Measurements from ENCODE around the gene RXRA. TPM values are rescaled to one million over a fixed set of nuclear protein-coding genes. Genes with fewer than 3 reads are reported as not detected.

Gene RXRA
- total and polyA plus RNA-seq, 2 of the 4 experiments (the other 2 are of a cell fraction): 7.5 to 17.9 TPM

DNA sequence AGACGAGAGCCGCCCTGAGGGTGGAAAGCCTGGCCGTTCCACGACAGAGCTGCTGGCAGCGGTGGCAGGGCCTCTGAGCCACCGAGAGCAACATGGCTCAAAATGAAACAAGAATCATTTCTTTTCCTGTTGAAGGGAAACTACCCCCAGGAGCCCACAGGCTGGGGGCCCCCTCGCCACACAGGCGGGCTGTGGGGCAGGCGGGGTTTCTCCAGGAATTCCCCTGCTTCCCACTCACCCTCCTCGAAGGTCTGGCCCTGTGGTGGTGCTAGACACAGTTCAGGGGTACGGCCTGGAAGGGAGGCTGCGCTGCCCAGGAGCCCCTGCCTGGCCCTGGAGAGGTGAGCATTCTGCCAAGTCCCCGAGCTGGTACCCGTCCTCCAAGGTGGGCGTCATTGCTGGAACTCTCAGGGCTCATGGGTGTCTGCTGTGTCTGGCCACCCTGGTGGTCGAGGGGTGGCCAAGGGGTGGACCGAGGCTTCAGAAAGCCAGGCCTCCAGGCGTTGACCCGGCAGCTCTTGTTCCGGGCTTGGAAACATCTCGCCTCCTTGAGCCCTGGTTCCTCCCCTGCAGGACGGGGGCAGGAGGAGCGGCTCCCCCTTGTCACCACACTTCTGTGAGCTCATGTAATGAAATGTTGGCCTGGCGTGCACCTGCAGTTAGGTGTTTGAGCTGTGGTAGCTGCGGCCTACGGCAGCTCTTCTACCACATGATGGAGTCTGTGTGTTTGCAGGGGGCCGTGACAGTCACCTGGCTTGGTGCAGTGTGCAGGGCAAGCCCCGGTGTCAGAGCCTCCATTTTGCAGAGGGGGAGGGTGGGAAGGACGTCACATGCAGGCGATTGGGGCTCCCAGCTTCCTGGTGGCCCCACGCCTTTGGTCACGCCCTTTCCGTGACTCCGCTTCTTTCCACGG is 65.3 kb downstream of the RXRA start:
- H3K27ac ChIP-seq (ENCODE audit: insufficient read depth, low read length): no peak overlapping the region
- H2AK5ac ChIP-seq (ENCODE audit: low read depth, low read length): no peak overlapping the region
- no peaks in the 10 kb centered on the region for H3K27me3 ChIP-seq (ENCODE audit: control insufficient read depth, insufficient read depth, low read length)
- TF ChIP-seq BHLHE40 (IDR thresholded peaks at IDR 0.05; ENCODE audit: low read depth, low read length) (no peak), RAD21 (IDR thresholded peaks at IDR 0.05; ENCODE audit: low read length) (no peak), POLR2A (IDR thresholded peaks at IDR 0.05; ENCODE audit: low read depth, low read length) (no peak), SMC3 (IDR thresholded peaks at IDR 0.05; ENCODE audit: low read depth, low read length) (no peak), MAFK (IDR thresholded peaks at IDR 0.05; ENCODE audit: low read depth, low read length) (no peak), CHD1 (IDR thresholded peaks at IDR 0.05; ENCODE audit: low read depth, low read length) (no peak), MXI1 (IDR thresholded peaks at IDR 0.05; ENCODE audit: borderline replicate concordance, low read depth, low read length) (no peak), FOS (IDR thresholded peaks at IDR 0.05; ENCODE audit: low read depth, low read length) (no peak), MAZ (IDR thresholded peaks at IDR 0.05; ENCODE audit: borderline replicate concordance, low read depth, low read length) (no peak)
- TF ChIP-seq, protein P1, sequence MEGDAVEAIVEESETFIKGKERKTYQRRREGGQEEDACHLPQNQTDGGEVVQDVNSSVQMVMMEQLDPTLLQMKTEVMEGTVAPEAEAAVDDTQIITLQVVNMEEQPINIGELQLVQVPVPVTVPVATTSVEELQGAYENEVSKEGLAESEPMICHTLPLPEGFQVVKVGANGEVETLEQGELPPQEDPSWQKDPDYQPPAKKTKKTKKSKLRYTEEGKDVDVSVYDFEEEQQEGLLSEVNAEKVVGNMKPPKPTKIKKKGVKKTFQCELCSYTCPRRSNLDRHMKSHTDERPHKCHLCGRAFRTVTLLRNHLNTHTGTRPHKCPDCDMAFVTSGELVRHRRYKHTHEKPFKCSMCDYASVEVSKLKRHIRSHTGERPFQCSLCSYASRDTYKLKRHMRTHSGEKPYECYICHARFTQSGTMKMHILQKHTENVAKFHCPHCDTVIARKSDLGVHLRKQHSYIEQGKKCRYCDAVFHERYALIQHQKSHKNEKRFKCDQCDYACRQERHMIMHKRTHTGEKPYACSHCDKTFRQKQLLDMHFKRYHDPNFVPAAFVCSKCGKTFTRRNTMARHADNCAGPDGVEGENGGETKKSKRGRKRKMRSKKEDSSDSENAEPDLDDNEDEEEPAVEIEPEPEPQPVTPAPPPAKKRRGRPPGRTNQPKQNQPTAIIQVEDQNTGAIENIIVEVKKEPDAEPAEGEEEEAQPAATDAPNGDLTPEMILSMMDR (conservative IDR thresholded peaks at IDR 0.05; ENCODE audit: low read depth, low read length): no peak
- TF ChIP-seq, protein P2, sequence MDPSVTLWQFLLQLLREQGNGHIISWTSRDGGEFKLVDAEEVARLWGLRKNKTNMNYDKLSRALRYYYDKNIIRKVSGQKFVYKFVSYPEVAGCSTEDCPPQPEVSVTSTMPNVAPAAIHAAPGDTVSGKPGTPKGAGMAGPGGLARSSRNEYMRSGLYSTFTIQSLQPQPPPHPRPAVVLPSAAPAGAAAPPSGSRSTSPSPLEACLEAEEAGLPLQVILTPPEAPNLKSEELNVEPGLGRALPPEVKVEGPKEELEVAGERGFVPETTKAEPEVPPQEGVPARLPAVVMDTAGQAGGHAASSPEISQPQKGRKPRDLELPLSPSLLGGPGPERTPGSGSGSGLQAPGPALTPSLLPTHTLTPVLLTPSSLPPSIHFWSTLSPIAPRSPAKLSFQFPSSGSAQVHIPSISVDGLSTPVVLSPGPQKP (IDR thresholded peaks at IDR 0.05; ENCODE audit: borderline replicate concordance, low read depth, low read length): no peak
- H3K79me1 ChIP-seq (ENCODE audit: low read depth in 1 of 2, low read length in 2 of 2): peaks cover 15 to 93% of the 10 kb centered on the region in 2 experiments
- in situ Hi-C loops (cut with MboI; ENCODE audit: low sequenced_read_pairs) (no loop called here), dilution Hi-C loops (cut with HindIII; ENCODE audit: low sequenced_read_pairs, unreplicated experiment) (no loop called here), intact Hi-C loops (cut with micrococcal nuclease) (no loop called here)
- H3K23ac ChIP-seq (ENCODE audit: low read depth, low read length): no peak overlapping the region
- H2AK9ac ChIP-seq (replicated peaks; ENCODE audit: low read depth, low read length, poor library complexity): no peak overlapping the region
- H3K4me2 ChIP-seq (ENCODE audit: low read depth, low read length): no peak overlapping the region
- H3K4me3 ChIP-seq (ENCODE audit: insufficient read depth, low read depth, low read length): no peak overlapping the region
- no peak overlapping the region for H3K14ac ChIP-seq (replicated peaks; ENCODE audit: low read depth, low read length)
- H2BK20ac ChIP-seq (ENCODE audit: low read depth, low read length): no peak overlapping the region
- no peak overlapping the region for H4K5ac ChIP-seq (ENCODE audit: low read depth, low read length)
- H3K36me3 ChIP-seq (ENCODE audit: control insufficient read depth, insufficient read depth, low read length): no peaks in the 10 kb centered on the region
- H2BK120ac ChIP-seq (ENCODE audit: low read depth, low read length): no peak overlapping the region
- H3K4me1 ChIP-seq (ENCODE audit: control insufficient read depth, insufficient read depth, low read length): peaks cover 17% of the 10 kb centered on the region
- WGBS, 2 experiments (ENCODE audit: extremely low coverage in 2 of 2, insufficient read length in 1 of 2): 87% methylated on average over 16 of the region's 35 CpGs; no CpG with 5 or more reads in 1 of the 2 experiments
- no TSS peak for BruUV-seq (replicated peaks)
- H3K9me3 ChIP-seq (ENCODE audit: control insufficient read depth, insufficient read depth, low read length): no peaks in the 10 kb centered on the region
- H4K8ac ChIP-seq (ENCODE audit: low read depth in 2 of 2, low read length in 2 of 2): no peak overlapping the region
- H3K18ac ChIP-seq (ENCODE audit: low read depth, low read length): no peak overlapping the region
- no peak overlapping the region for H2AFZ ChIP-seq (replicated peaks; ENCODE audit: low read length, poor library complexity)
- H2BK15ac ChIP-seq (ENCODE audit: low read depth, low read length): no peak overlapping the region
- ChIA-PET CTCF (no interaction called here), POLR2A (ENCODE audit: unreplicated experiment) (no interaction called here)
- H4K91ac ChIP-seq (ENCODE audit: insufficient read depth, low read depth, low read length): no peak overlapping the region
- H3K9ac ChIP-seq (ENCODE audit: low read depth, low read length): no peak overlapping the region
- H3K56ac ChIP-seq (ENCODE audit: extremely low read depth, insufficient read depth, low read length): no peak overlapping the region
- ATAC-seq (ENCODE audit: low read depth) (no peak), DNase-seq (no peak)
- no peak overlapping the region for H2BK5ac ChIP-seq (ENCODE audit: low read depth, low read length, poor library complexity, severe bottlenecking)
- H3K4ac ChIP-seq (ENCODE audit: low read depth, low read length): no peak overlapping the region
- peaks cover 12% of the 10 kb centered on the region; the same call in 1 of the 2 replicates for H3K9me1 ChIP-seq (ENCODE audit: insufficient read depth, low read length)
- H4K20me1 ChIP-seq (ENCODE audit: insufficient read depth, low read length): peaks cover 100% of the 10 kb centered on the region
